ENCODE measurements around the gene ZHX3. TPM values are rescaled to one million over a fixed set of nuclear protein-coding genes. Genes with fewer than 3 reads are reported as not detected.

Gene ZHX3
- total and polyA plus RNA-seq, 2 of the 13 experiments (the other 11 are each of a cell fraction or from before 2014, with no cell fraction given), result 8.4 to 11.7 TPM

- no TSS peak for BruUV-seq (replicated peaks)
Measured at GRCh38 chr20:41181567-41181966, 136.0 kb downstream of the ZHX3 start.

More at GRCh38 chr20:41181567-41181966, 136.0 kb downstream of the ZHX3 start:
- H4K20me1 ChIP-seq (ENCODE audit: insufficient read depth, low read length), result no peaks in the 10 kb centered on the region
- H3K4me3 ChIP-seq (replicated peaks in 1 of 3; ENCODE audit: insufficient read depth in 1 of 3, low read depth in 2 of 3, low read length in 3 of 3), result no peak overlapping the region
- peak; percentile 3; the same call in 1 of the 3 replicates for ATAC-seq
- no peak for FAIRE-seq
- no peak overlapping the region for H3K27ac ChIP-seq (ENCODE audit: extremely low read length, insufficient read depth, low read length)
- H3K4me1 ChIP-seq (ENCODE audit: insufficient read depth, low read length), result peaks cover 12% of the 10 kb centered on the region
- ChIA-PET POLR2A (no interaction called here), CTCF (ENCODE audit: low intra/inter-chr PET ratio, low total read pairs) (interaction anchor here (1.3 kb wide), 1 partner anchor 51 kb away, joined by 3 read pairs; no protein-coding TSS in a partner anchor)
- H3K27me3 ChIP-seq (ENCODE audit: control insufficient read depth in 1 of 2, insufficient read depth in 2 of 2, low read length in 2 of 2), result no peaks in the 10 kb centered on the region
- TF ChIP-seq SKIL (CRISPR knock-in tag; IDR thresholded peaks at IDR 0.05; ENCODE audit: borderline replicate concordance), result no peak
- no peak for TF ChIP-seq CREB1 (IDR thresholded peaks at IDR 0.05)
- TF ChIP-seq CREB1 (CRISPR knock-in tag; IDR thresholded peaks at IDR 0.05), result no peak
- TF ChIP-seq UBTF (CRISPR knock-in tag; IDR thresholded peaks at IDR 0.05), result no peak
- no peak for TF ChIP-seq ZNF276 (CRISPR knock-in tag; IDR thresholded peaks at IDR 0.05; ENCODE audit: low read depth)
- TF ChIP-seq ZNF280B (CRISPR knock-in tag; IDR thresholded peaks at IDR 0.05; ENCODE audit: borderline replicate concordance), result 0 out of 2 replicates have a peak, but pooled peaks have one; percentile 24
- TF ChIP-seq TGIF2 (CRISPR knock-in tag; IDR thresholded peaks at IDR 0.05), result no peak
- no peak overlapping the region for H2AFZ ChIP-seq (ENCODE audit: low read length)
- no peak overlapping the region for H3K4me2 ChIP-seq (ENCODE audit: low read depth, low read length)
- no peaks in the 10 kb centered on the region for H3K9me3 ChIP-seq (ENCODE audit: low read length)
- no peaks in the 10 kb centered on the region for H3K79me2 ChIP-seq (ENCODE audit: insufficient read depth, low read length)
- H3K36me3 ChIP-seq (replicated peaks in 1 of 2; ENCODE audit: control insufficient read depth in 1 of 2, insufficient read depth in 2 of 2, low read length in 2 of 2), result peaks cover 3 to 4% of the 10 kb centered on the region in 2 experiments; a peak in 3 of 5 replicates
- WGBS (ENCODE audit: low lambda C conversion rate), result 97% methylated on average over 3 of the region's 3 CpGs
- no peak overlapping the region for H3K9ac ChIP-seq (ENCODE audit: insufficient read depth, low read depth, low read length)
- in situ Hi-C loops (cut with HindIII; ENCODE audit: extremely low pct_ligation_motif_present, low pct_unique_long_range_greater_than_20kb), result no loop called here
- no peak for DNase-seq (ENCODE audit: low spot score)
- intact Hi-C loops (cut with micrococcal nuclease; ENCODE audit: unreplicated experiment), result no loop called here
